Measurements from ENCODE around the gene PTPRO. TPM values are rescaled to one million over a fixed set of nuclear protein-coding genes. Genes with fewer than 3 reads are reported as not detected.

Gene PTPRO
- polyA plus RNA-seq (2013, experiment 1 of 2), result 1.5 TPM
- 1.9 TPM for polyA plus RNA-seq (2013, experiment 2 of 2)

- peaks cover 75% of the 10 kb centered on the region for H3K27me3 ChIP-seq (ENCODE audit: insufficient read depth, low read length)
- no peak within 1 kb of the TSS for H3K27ac ChIP-seq (ENCODE audit: low read depth, low read length)
- H3K9me3 ChIP-seq (ENCODE audit: insufficient read depth, low read depth, low read length), result no peaks in the 10 kb centered on the region
- WGBS, result under 1% methylated on average over 70 of the region's 70 CpGs
- H3K9ac ChIP-seq (ENCODE audit: low read depth, low read length), result peak within 1 kb of the TSS; percentile 53
- peaks cover 4% of the 10 kb centered on the region; the same call in 1 of the 2 replicates for H3K4me1 ChIP-seq (ENCODE audit: insufficient read depth, low read length)
- H3K4me3 ChIP-seq (ENCODE audit: low read length), result peak within 1 kb of the TSS; percentile 76
- H3K36me3 ChIP-seq (ENCODE audit: insufficient read depth, low read length), result no peaks in the 10 kb centered on the region
Observed at GRCh38 chr12:15322164-15323061, at the start of gene PTPRO. Gene PTPRO, plus strand, starts transcription at chr12:15322508.

- Histone ChIP-seq H3K27me3 (ENCODE audit: insufficient read depth, low read length) (no peaks in the 10 kb centered on the region), H3K9me3 (ENCODE audit: insufficient read depth, low read depth, low read length) (no peaks in the 10 kb centered on the region), H3K36me3 (ENCODE audit: insufficient read depth, low read length) (no peaks in the 10 kb centered on the region), H3K4me3 (ENCODE audit: low read length) (no peak overlapping the region), H3K27ac (ENCODE audit: low read depth, low read length) (no peak overlapping the region), H3K9ac (ENCODE audit: low read depth, low read length) (no peak overlapping the region), H3K4me1 (ENCODE audit: insufficient read depth, low read length) (no peaks in the 10 kb centered on the region)
- WGBS, result 97% methylated on average over 3 of the region's 3 CpGs
Observed at GRCh38 chr12:15273896-15274295, 48.4 kb upstream of the PTPRO start.

GRCh38 chr12:15274561-15274967 lies 47.7 kb upstream of the PTPRO start:
- 87% methylated on average over 3 of the region's 3 CpGs for WGBS
- no peak overlapping the region for H3K27ac ChIP-seq (ENCODE audit: low read depth, low read length)
- no peak overlapping the region for H3K9ac ChIP-seq (ENCODE audit: low read depth, low read length)
- no peaks in the 10 kb centered on the region for H3K9me3 ChIP-seq (ENCODE audit: insufficient read depth, low read depth, low read length)
- no peaks in the 10 kb centered on the region for H3K4me1 ChIP-seq (ENCODE audit: insufficient read depth, low read length)
- H3K36me3 ChIP-seq (ENCODE audit: insufficient read depth, low read length), result no peaks in the 10 kb centered on the region
- no peaks in the 10 kb centered on the region for H3K27me3 ChIP-seq (ENCODE audit: insufficient read depth, low read length)
- no peak overlapping the region for H3K4me3 ChIP-seq (ENCODE audit: low read length)

GRCh38 chr12:15276088-15276698 lies 46.1 kb upstream of the PTPRO start:
- 43% methylated on average over 5 of the region's 8 CpGs for WGBS
- H3K4me1 ChIP-seq (ENCODE audit: insufficient read depth, low read length), result no peaks in the 10 kb centered on the region
- H3K4me3 ChIP-seq (ENCODE audit: low read length), result no peak overlapping the region
- no peak overlapping the region for H3K9ac ChIP-seq (ENCODE audit: low read depth, low read length)
- no peaks in the 10 kb centered on the region for H3K27me3 ChIP-seq (ENCODE audit: insufficient read depth, low read length)
- no peaks in the 10 kb centered on the region for H3K36me3 ChIP-seq (ENCODE audit: insufficient read depth, low read length)
- H3K27ac ChIP-seq (ENCODE audit: low read depth, low read length), result no peak overlapping the region
- H3K9me3 ChIP-seq (ENCODE audit: insufficient read depth, low read depth, low read length), result no peaks in the 10 kb centered on the region

DNA sequence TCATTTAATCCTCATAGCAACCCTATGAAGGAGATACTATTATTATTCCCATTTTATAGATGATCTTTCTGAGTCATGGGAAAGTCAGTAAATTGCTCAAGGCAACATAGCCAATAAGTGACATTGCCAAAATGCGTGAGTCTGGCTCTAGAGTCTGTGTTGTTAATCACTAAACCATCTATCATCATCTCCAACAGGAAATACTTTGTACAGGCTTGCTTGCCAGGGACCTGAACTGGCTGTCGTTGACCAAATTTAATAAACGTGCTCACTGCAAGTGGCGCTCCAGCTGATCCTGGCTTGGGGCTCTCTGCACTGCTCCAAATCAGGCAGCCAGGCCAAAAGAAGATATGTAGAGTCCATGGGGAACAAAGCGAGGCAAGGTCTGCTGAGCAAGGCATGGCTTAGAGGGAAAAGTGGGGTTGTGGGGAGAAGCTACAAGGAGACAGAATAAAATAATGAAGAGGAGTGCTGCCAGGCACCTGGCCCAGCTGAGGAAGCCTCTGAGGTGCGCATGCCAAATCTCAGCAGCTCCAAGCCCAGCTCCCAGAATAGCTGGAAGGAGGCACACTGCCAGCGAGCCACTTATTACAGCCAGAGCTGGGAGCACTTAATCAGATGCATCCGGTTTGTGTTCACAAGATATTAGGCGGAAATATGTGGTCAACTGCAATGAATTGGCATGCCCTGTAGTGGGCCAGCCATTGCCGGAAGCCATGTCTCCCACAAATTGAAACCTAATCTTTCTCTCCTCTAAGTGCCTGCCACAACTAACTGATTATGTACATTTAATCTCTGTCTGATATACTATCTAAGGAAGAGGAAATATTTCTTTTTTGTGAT lies 43.3 kb upstream of the PTPRO start:
- Histone ChIP-seq H3K9me3 (ENCODE audit: insufficient read depth, low read depth, low read length) (no peaks in the 10 kb centered on the region), H3K27ac (ENCODE audit: low read depth, low read length) (no peak overlapping the region), H3K4me1 (ENCODE audit: insufficient read depth, low read length) (no peaks in the 10 kb centered on the region), H3K4me3 (ENCODE audit: low read length) (no peak overlapping the region), H3K36me3 (ENCODE audit: insufficient read depth, low read length) (no peaks in the 10 kb centered on the region), H3K27me3 (ENCODE audit: insufficient read depth, low read length) (no peaks in the 10 kb centered on the region), H3K9ac (ENCODE audit: low read depth, low read length) (no peak overlapping the region)
- 94% methylated on average over 10 of the region's 10 CpGs for WGBS

GRCh38 chr12:15280930-15281329 lies 41.4 kb upstream of the PTPRO start:
- Histone ChIP-seq H3K27ac (ENCODE audit: low read depth, low read length) (no peak overlapping the region), H3K4me3 (ENCODE audit: low read length) (no peak overlapping the region), H3K4me1 (ENCODE audit: insufficient read depth, low read length) (no peaks in the 10 kb centered on the region), H3K27me3 (ENCODE audit: insufficient read depth, low read length) (no peaks in the 10 kb centered on the region), H3K9ac (ENCODE audit: low read depth, low read length) (no peak overlapping the region), H3K9me3 (ENCODE audit: insufficient read depth, low read depth, low read length) (no peaks in the 10 kb centered on the region), H3K36me3 (ENCODE audit: insufficient read depth, low read length) (no peaks in the 10 kb centered on the region)
- WGBS, result 92% methylated on average over 1 of the region's 2 CpGs

- no peaks in the 10 kb centered on the region for H3K9me3 ChIP-seq (ENCODE audit: insufficient read depth, low read depth, low read length)
- no peaks in the 10 kb centered on the region for H3K4me1 ChIP-seq (ENCODE audit: insufficient read depth, low read length)
- H3K27me3 ChIP-seq (ENCODE audit: insufficient read depth, low read length), result no peaks in the 10 kb centered on the region
- WGBS, result 80% methylated on average over 1 of the region's 1 CpG
- no peak overlapping the region for H3K4me3 ChIP-seq (ENCODE audit: low read length)
- H3K9ac ChIP-seq (ENCODE audit: low read depth, low read length), result no peak overlapping the region
- no peak overlapping the region for H3K27ac ChIP-seq (ENCODE audit: low read depth, low read length)
- H3K36me3 ChIP-seq (ENCODE audit: insufficient read depth, low read length), result no peaks in the 10 kb centered on the region
Observed at GRCh38 chr12:15289192-15289591, 33.1 kb upstream of the PTPRO start.

GRCh38 chr12:15293731-15294130 lies 28.6 kb upstream of the PTPRO start:
- Histone ChIP-seq H3K9me3 (ENCODE audit: insufficient read depth, low read depth, low read length) (peaks cover 4% of the 10 kb centered on the region; the same call in 1 of the 2 replicates), H3K9ac (ENCODE audit: low read depth, low read length) (no peak overlapping the region), H3K27me3 (ENCODE audit: insufficient read depth, low read length) (no peaks in the 10 kb centered on the region), H3K4me3 (ENCODE audit: low read length) (no peak overlapping the region), H3K27ac (ENCODE audit: low read depth, low read length) (no peak overlapping the region), H3K4me1 (ENCODE audit: insufficient read depth, low read length) (no peaks in the 10 kb centered on the region), H3K36me3 (ENCODE audit: insufficient read depth, low read length) (no peaks in the 10 kb centered on the region)
- WGBS, result 100% methylated on average over 2 of the region's 3 CpGs

DNA sequence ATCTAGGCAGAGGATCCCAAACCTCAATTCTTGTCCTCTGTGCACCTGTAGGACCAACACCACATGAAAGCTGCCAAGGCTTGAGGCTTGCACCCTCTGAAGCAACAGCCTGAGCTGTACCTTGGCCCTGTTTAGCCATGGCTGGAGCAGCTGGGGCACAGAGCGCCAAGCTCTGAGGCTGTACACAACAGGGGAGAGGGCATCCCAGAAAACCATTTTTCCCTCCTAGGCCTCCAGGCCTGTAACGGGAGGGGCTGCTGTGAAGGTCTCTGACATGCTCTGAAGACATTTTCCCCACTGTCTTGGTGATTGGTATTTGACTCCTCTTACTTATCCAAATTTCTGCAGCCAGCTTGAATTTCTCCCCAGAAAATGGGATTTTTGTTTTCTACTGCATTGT lies 22.4 kb upstream of the PTPRO start:
- Histone ChIP-seq H3K9me3 (ENCODE audit: insufficient read depth, low read depth, low read length) (peaks cover 26% of the 10 kb centered on the region), H3K4me1 (ENCODE audit: insufficient read depth, low read length) (no peaks in the 10 kb centered on the region), H3K9ac (ENCODE audit: low read depth, low read length) (no peak overlapping the region), H3K4me3 (ENCODE audit: low read length) (no peak overlapping the region), H3K36me3 (ENCODE audit: insufficient read depth, low read length) (no peaks in the 10 kb centered on the region), H3K27me3 (ENCODE audit: insufficient read depth, low read length) (no peaks in the 10 kb centered on the region), H3K27ac (ENCODE audit: low read depth, low read length) (no peak overlapping the region)
- 94% methylated on average over 2 of the region's 2 CpGs for WGBS

- no peak overlapping the region for H3K27ac ChIP-seq (ENCODE audit: low read depth, low read length)
- H3K36me3 ChIP-seq (ENCODE audit: insufficient read depth, low read length), result no peaks in the 10 kb centered on the region
- H3K9me3 ChIP-seq (ENCODE audit: insufficient read depth, low read depth, low read length), result peaks cover 17% of the 10 kb centered on the region
- H3K27me3 ChIP-seq (ENCODE audit: insufficient read depth, low read length), result no peaks in the 10 kb centered on the region
- no peaks in the 10 kb centered on the region for H3K4me1 ChIP-seq (ENCODE audit: insufficient read depth, low read length)
- H3K4me3 ChIP-seq (ENCODE audit: low read length), result no peak overlapping the region
- 89% methylated on average over 1 of the region's 2 CpGs for WGBS
- H3K9ac ChIP-seq (ENCODE audit: low read depth, low read length), result no peak overlapping the region
Observed at GRCh38 chr12:15304296-15304695, 18.0 kb upstream of the PTPRO start.

- Histone ChIP-seq H3K9me3 (ENCODE audit: insufficient read depth, low read depth, low read length) (no peaks in the 10 kb centered on the region), H3K9ac (ENCODE audit: low read depth, low read length) (no peak overlapping the region), H3K36me3 (ENCODE audit: insufficient read depth, low read length) (no peaks in the 10 kb centered on the region), H3K4me3 (ENCODE audit: low read length) (no peak overlapping the region), H3K27ac (ENCODE audit: low read depth, low read length) (no peak overlapping the region), H3K4me1 (ENCODE audit: insufficient read depth, low read length) (no peaks in the 10 kb centered on the region), H3K27me3 (ENCODE audit: insufficient read depth, low read length) (no peaks in the 10 kb centered on the region)
- WGBS, result 93% methylated on average over 3 of the region's 3 CpGs
Observed at GRCh38 chr12:15306605-15307004, 15.7 kb upstream of the PTPRO start.
